MCF 10A (cell line): ENCODE results near the gene LRMDA. TPM values are rescaled to one million over a fixed set of nuclear protein-coding genes. Genes with fewer than 3 reads are reported as not detected.

Experiments used
- BruUV-seq: library from RNA; stranded (reverse); fragments of 400-500 nt; replicated peaks from 2 replicates; lab custom pipeline; 2021; lab: Mats Ljungman, UMichigan
- CTCF ChIA-PET: fragments of 300-600 bp; sonication (Branson Sonifier 250); formaldehyde crosslinking; extraction: SDS; loops from one replicate; lab custom pipeline; 2021; ENCODE audit warnings: antibody characterized with exemption, inconsistent platforms; lab: Yijun Ruan, JAX
- POLR2A ChIA-PET: fragments of 300-600, 350-650 bp; sonication (Branson Sonifier 250); formaldehyde crosslinking; extraction: SDS; loops from one replicate; lab custom pipeline; 2020; ENCODE audit warnings: antibody characterized with exemption, inconsistent platforms; lab: Yijun Ruan, JAX
- DNase-seq: peaks from one replicate; pipeline ENCODE4 v3.0.0-alpha.2; 2018; ENCODE audit not compliant: unreplicated experiment
- H3K27ac Mint-ChIP-seq: one replicate; pipeline ENCODE4 v1.8.0; 2022; ENCODE audit warnings: mild to moderate bottlenecking, low read depth, mixed read lengths; ENCODE audit not compliant: unreplicated experiment
- H3K27me3 Mint-ChIP-seq: one replicate; pipeline ENCODE4 v1.8.0; 2022; ENCODE audit warnings: mixed read lengths; ENCODE audit not compliant: insufficient read depth, unreplicated experiment
- H3K36me3 Mint-ChIP-seq: one replicate; pipeline ENCODE4 v1.8.0; 2022; ENCODE audit warnings: mild to moderate bottlenecking, moderate library complexity, mixed read lengths; ENCODE audit not compliant: insufficient read depth, unreplicated experiment
- H3K4me1 Mint-ChIP-seq: one replicate; pipeline ENCODE4 v1.8.0; 2022; ENCODE audit warnings: mixed read lengths; ENCODE audit not compliant: insufficient read depth, unreplicated experiment
- H3K4me3 Mint-ChIP-seq: one replicate; pipeline ENCODE4 v1.8.0; 2022; ENCODE audit warnings: mild to moderate bottlenecking, moderate library complexity, mixed read lengths; ENCODE audit not compliant: unreplicated experiment
- H3K9me3 Mint-ChIP-seq: one replicate; pipeline ENCODE4 v1.8.0; 2022; ENCODE audit warnings: mixed read lengths; ENCODE audit not compliant: unreplicated experiment
- CTCF ChIP-seq: fragments of 200-600 bp; IDR thresholded peaks from one replicate; pipeline ENCODE4 v1.8.0; 2022; ENCODE audit warnings: antibody characterized with exemption, mild to moderate bottlenecking; ENCODE audit not compliant: unreplicated experiment
- intact Hi-C: fragments of 100-400 bp; cut with micrococcal nuclease; formaldehyde crosslinking; loops from 2 replicates; pipeline ENCODE4 v1.14.1; 2022
- total RNA-seq: library from RNA; stranded (reverse); gene quantifications from 2 replicates; pipeline ENCODE4 v1.2.3, GENCODE V29; 2022

Gene LRMDA
- total RNA-seq, 1 experiment from 2014 or later = not detected

DNA sequence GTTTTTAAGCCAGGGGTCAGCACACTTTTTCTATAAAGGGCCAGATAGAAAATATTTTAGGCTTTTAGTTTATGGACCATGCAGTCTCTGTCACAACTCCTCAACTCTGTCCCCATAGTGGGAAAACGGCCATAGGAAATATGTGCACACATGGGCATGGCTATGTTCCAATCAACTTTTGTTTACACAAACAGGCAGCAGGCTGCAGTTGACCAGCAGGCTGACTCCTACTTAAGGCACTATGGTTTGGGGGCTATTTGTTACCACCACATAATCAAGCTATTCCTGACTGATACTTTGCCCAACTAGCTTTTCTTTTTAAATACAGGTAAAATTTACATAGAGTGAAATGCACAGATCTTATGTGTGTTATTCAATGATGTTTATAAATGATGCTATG, 362.4 kb downstream of the LRMDA start:
- DNase-seq = no peak
- Mint-ChIP-seq H3K4me3 (no peak overlapping the region), H3K4me1 (no peaks in the 10 kb centered on the region), H3K27me3 (peaks cover 11% of the 10 kb centered on the region), H3K9me3 (no peaks in the 10 kb centered on the region), H3K27ac (no peak overlapping the region), H3K36me3 (no peaks in the 10 kb centered on the region)
- ChIA-PET CTCF (interaction anchor here (0.7 kb wide), 1 partner anchor 193 kb away, joined by 4 read pairs; no protein-coding TSS in a partner anchor), POLR2A (interaction anchor here (0.7 to 1.1 kb wide), 4 partner anchors 9 to 364 kb away, joined by 3 read pairs; no protein-coding TSS in a partner anchor)
- no peak for TF ChIP-seq CTCF
- intact Hi-C loops = no loop called here
- no TSS peak for BruUV-seq

- Mint-ChIP-seq H3K4me3 (no peak overlapping the region), H3K27ac (no peak overlapping the region), H3K4me1 (no peaks in the 10 kb centered on the region), H3K9me3 (no peaks in the 10 kb centered on the region), H3K36me3 (no peaks in the 10 kb centered on the region), H3K27me3 (peaks cover 28% of the 10 kb centered on the region)
- BruUV-seq = no TSS peak
- ChIA-PET POLR2A (interaction anchor here (0.5 kb wide), 1 partner anchor 37 kb away, joined by 5 read pairs; no protein-coding TSS in a partner anchor), CTCF (no interaction called here)
- intact Hi-C loops = no loop called here
- no peak for TF ChIP-seq CTCF
- DNase-seq = no peak
Measured at GRCh38 chr10:75801121-75801520, 369.7 kb downstream of the LRMDA start.

DNA sequence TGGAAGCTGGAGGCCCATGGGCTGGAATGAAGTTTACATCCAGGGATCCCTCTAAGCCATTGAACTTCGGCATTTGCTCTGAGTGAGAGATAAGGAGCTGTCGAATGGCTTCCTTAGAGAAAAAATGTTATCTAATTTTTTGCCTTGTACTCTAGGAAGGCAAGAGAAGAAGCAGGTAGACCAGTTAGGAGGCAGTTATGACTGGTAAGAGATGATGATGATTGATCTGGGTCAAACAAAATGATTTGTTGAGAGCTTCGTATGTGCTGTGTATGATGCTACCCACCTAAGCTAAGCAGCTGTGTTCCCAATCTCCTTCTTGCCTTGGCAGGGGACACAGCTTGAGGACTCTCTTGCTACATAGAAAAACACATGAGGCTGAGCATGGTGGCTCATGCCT, 370.2 kb downstream of the LRMDA start:
- ChIA-PET CTCF (interaction anchor here (0.6 to 0.7 kb wide), 2 partner anchors 19 to 49 kb away, joined by 3 to 5 read pairs; no protein-coding TSS in a partner anchor), POLR2A (no interaction called here)
- DNase-seq = no peak
- H3K4me3 Mint-ChIP-seq = no peak overlapping the region
- peaks cover 28% of the 10 kb centered on the region for H3K27me3 Mint-ChIP-seq
- BruUV-seq = no TSS peak
- H3K36me3 Mint-ChIP-seq = no peaks in the 10 kb centered on the region
- intact Hi-C loops = no loop called here
- no peaks in the 10 kb centered on the region for H3K9me3 Mint-ChIP-seq
- no peaks in the 10 kb centered on the region for H3K4me1 Mint-ChIP-seq
- no peak for TF ChIP-seq CTCF
- H3K27ac Mint-ChIP-seq = no peak overlapping the region

GRCh38 chr10:75803121-75803520, 371.7 kb downstream of the LRMDA start:
- H3K4me3 Mint-ChIP-seq = no peak overlapping the region
- no TSS peak for BruUV-seq
- H3K4me1 Mint-ChIP-seq = no peaks in the 10 kb centered on the region
- TF ChIP-seq CTCF = no peak
- POLR2A ChIA-PET = interaction anchor here (0.6 kb wide), 1 partner anchor 83 kb away, joined by 3 read pairs; no protein-coding TSS in a partner anchor
- H3K36me3 Mint-ChIP-seq = no peaks in the 10 kb centered on the region
- CTCF ChIA-PET = no interaction called here
- H3K27ac Mint-ChIP-seq = no peak overlapping the region
- intact Hi-C loops = no loop called here
- H3K9me3 Mint-ChIP-seq = no peaks in the 10 kb centered on the region
- H3K27me3 Mint-ChIP-seq = peaks cover 28% of the 10 kb centered on the region
- DNase-seq = no peak
